WTC11 (cell line): ENCODE measurements around the gene PRKN. TPM values are rescaled to one million over a fixed set of nuclear protein-coding genes. Genes with fewer than 3 reads are reported as not detected.

Experiments used
- ATAC-seq: fragments of 200-7000 bp; cut with Tn5 transposase; 2 replicates; pipeline ENCODE4 v1.10.0; 2021; ENCODE audit warnings: mild to moderate bottlenecking, moderate library complexity
- CTCF ChIA-PET: fragments of 300-600 bp; sonication (Branson Sonifier 250); formaldehyde crosslinking; loops from one replicate; lab custom pipeline; 2021; ENCODE audit warnings: antibody characterized with exemption; lab: Charles Lee
- POLR2A ChIA-PET: fragments of 350-600 bp; sonication (Branson Sonifier 250); formaldehyde crosslinking; loops from one replicate; lab custom pipeline; 2021; ENCODE audit warnings: antibody characterized with exemption; lab: Charles Lee
- DNase-seq: peaks from one replicate; pipeline ENCODE4 v3.0.0; 2021; ENCODE audit warnings: low spot score
- H3K27ac Mint-ChIP-seq: 2 replicates; pipeline ENCODE4 v1.8.0; 2021; ENCODE audit warnings: mixed read lengths
- H3K27me3 Mint-ChIP-seq: 2 replicates; pipeline ENCODE4 v1.8.0; 2021; ENCODE audit warnings: low read depth, mild to moderate bottlenecking, moderate library complexity, mixed read lengths
- H3K36me3 Mint-ChIP-seq: 2 replicates; pipeline ENCODE4 v1.8.0; 2021; ENCODE audit warnings: mixed read lengths
- H3K4me1 Mint-ChIP-seq: 2 replicates; pipeline ENCODE4 v1.8.0; 2022; ENCODE audit warnings: mixed read lengths
- H3K4me3 Mint-ChIP-seq: 2 replicates; pipeline ENCODE4 v1.8.0; 2021; ENCODE audit warnings: mild to moderate bottlenecking, moderate library complexity, mixed read lengths
- H3K9me3 Mint-ChIP-seq: 2 replicates; pipeline ENCODE4 v1.8.0; 2021; ENCODE audit warnings: mixed read lengths
- CBFB ChIP-seq: sonication (generic); formaldehyde crosslinking; IDR thresholded peaks from 2 replicates; pipeline ENCODE4 v1.8.1; 2022; ENCODE audit warnings: mild to moderate bottlenecking, low read depth, missing genetic modification reagents
- EMX1 ChIP-seq: fragments of 250-450 bp; sonication (Bioruptor Pico); IDR thresholded peaks from 2 replicates; pipeline ENCODE4 v1.8.0; 2021; ENCODE audit warnings: mild to moderate bottlenecking
- ETV6 ChIP-seq: sonication (generic); formaldehyde crosslinking; IDR thresholded peaks from 2 replicates; pipeline ENCODE4 v1.8.1; 2022; ENCODE audit warnings: mild to moderate bottlenecking, missing genetic modification reagents
- FOXJ3 ChIP-seq: sonication (generic); formaldehyde crosslinking; IDR thresholded peaks from 2 replicates; pipeline ENCODE4 v1.9.0; 2021; ENCODE audit warnings: missing genetic modification reagents, mild to moderate bottlenecking, borderline replicate concordance
- IRF2 ChIP-seq: sonication (generic); formaldehyde crosslinking; IDR thresholded peaks from 2 replicates; pipeline ENCODE4 v1.8.0; 2022; ENCODE audit warnings: low read depth, missing genetic modification reagents, borderline replicate concordance
- JAZF1 ChIP-seq: fragments of 250-450 bp; sonication (Bioruptor Pico); IDR thresholded peaks from 2 replicates; pipeline ENCODE4 v1.9.0; 2021; ENCODE audit warnings: moderate library complexity, mild to moderate bottlenecking, inconsistent platforms
- JUN ChIP-seq: sonication (generic); formaldehyde crosslinking; IDR thresholded peaks from 2 replicates; pipeline ENCODE4 v1.8.0; 2023; ENCODE audit warnings: mild to moderate bottlenecking, missing genetic modification reagents
- NR1H2 ChIP-seq: sonication (generic); formaldehyde crosslinking; IDR thresholded peaks from 2 replicates; pipeline ENCODE4 v1.9.0; 2021; ENCODE audit warnings: mild to moderate bottlenecking, moderate library complexity, missing genetic modification reagents
- RELA ChIP-seq: sonication (generic); formaldehyde crosslinking; IDR thresholded peaks from 2 replicates; pipeline ENCODE4 v1.8.1; 2022; ENCODE audit warnings: missing genetic modification reagents, mild to moderate bottlenecking, borderline replicate concordance
- SMAD4 ChIP-seq: sonication (generic); formaldehyde crosslinking; IDR thresholded peaks from 2 replicates; pipeline ENCODE4 v1.8.0; 2022; ENCODE audit warnings: mild to moderate bottlenecking, missing genetic modification reagents
- SP1 ChIP-seq: sonication (generic); formaldehyde crosslinking; conservative IDR thresholded peaks from 2 replicates; pipeline ENCODE4 v1.8.1; 2022; ENCODE audit warnings: missing genetic modification reagents
- total RNA-seq: library from RNA; stranded (reverse); gene quantifications from 3 replicates; pipeline ENCODE4 v1.2.3, GENCODE V29; 2021
- TF ChIP-seq, protein P1 (sequence below): fragments of 250-450 bp; sonication (Bioruptor Pico); IDR thresholded peaks from 2 replicates; pipeline ENCODE4 v1.9.0; 2021; ENCODE audit warnings: mild to moderate bottlenecking
- TF ChIP-seq, protein P2 (sequence below): fragments of 250-450 bp; sonication (Bioruptor Pico); IDR thresholded peaks from 2 replicates; pipeline ENCODE4 v1.9.0; 2021; ENCODE audit warnings: moderate library complexity, mild to moderate bottlenecking, inconsistent platforms, borderline replicate concordance
- TF ChIP-seq, protein P3 (sequence below): sonication (generic); formaldehyde crosslinking; IDR thresholded peaks from 2 replicates; pipeline ENCODE4 v1.8.1; 2023; ENCODE audit warnings: mild to moderate bottlenecking, missing genetic modification reagents, moderate library complexity
- TF ChIP-seq, protein P4 (sequence below): fragments of 250-450 bp; sonication (Bioruptor Pico); IDR thresholded peaks from 2 replicates; pipeline ENCODE4 v1.9.0; 2021; ENCODE audit warnings: mild to moderate bottlenecking
- TF ChIP-seq, protein P5 (sequence below): fragments of 200-600 bp; IDR thresholded peaks from 2 replicates; pipeline ENCODE4 v1.8.0; 2022; ENCODE audit warnings: antibody characterized with exemption
- TF ChIP-seq, protein P6 (sequence below): sonication (generic); formaldehyde crosslinking; IDR thresholded peaks from 2 replicates; pipeline ENCODE4 v1.8.1; 2023; ENCODE audit warnings: mild to moderate bottlenecking, moderate library complexity, missing genetic modification reagents
- TF ChIP-seq, protein P7 (sequence below): sonication (generic); formaldehyde crosslinking; conservative IDR thresholded peaks from 2 replicates; pipeline ENCODE4 v1.8.1; 2022; ENCODE audit warnings: mild to moderate bottlenecking, missing genetic modification reagents
- TF ChIP-seq, protein P8 (sequence below): sonication (generic); formaldehyde crosslinking; IDR thresholded peaks from 2 replicates; pipeline ENCODE4 v1.8.0; 2022; ENCODE audit warnings: mild to moderate bottlenecking, missing genetic modification reagents

Gene PRKN
- total RNA-seq, 1 experiment from 2014 or later = 0.59 TPM

DNA sequence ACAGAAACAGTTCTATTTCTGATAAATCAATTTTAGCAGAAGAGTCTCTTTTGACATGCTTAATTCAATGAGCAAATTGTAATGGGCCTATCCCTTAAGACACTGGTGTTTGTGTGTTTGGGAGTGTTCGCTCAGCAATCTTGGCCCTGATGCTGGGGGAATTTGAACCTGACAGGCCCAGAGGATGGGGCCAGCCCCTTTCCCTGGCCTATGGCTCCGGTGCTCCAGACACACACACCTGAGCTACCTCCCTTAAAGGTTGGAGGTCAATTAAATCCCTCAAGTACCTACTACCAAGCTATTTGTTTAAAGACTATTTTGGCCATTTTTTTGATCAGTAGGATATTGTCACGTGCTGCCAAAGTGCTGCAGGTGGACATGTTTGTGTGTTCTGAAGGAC is 549.3 kb downstream of the PRKN start:
- DNase-seq = no peak
- no peaks in the 10 kb centered on the region for H3K4me1 Mint-ChIP-seq
- CTCF ChIA-PET = no interaction called here
- TF ChIP-seq, protein P1, sequence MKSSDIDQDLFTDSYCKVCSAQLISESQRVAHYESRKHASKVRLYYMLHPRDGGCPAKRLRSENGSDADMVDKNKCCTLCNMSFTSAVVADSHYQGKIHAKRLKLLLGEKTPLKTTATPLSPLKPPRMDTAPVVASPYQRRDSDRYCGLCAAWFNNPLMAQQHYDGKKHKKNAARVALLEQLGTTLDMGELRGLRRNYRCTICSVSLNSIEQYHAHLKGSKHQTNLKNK (CRISPR knock-in tag) = no peak
- TF ChIP-seq SP1 (CRISPR knock-in tag) (no peak), IRF2 (CRISPR knock-in tag) (no peak), CBFB (CRISPR knock-in tag) (no peak), JUN (no peak), EMX1 (no peak), RELA (CRISPR knock-in tag) (no peak), NR1H2 (CRISPR knock-in tag) (no peak), JAZF1 (CRISPR knock-in tag) (no peak), FOXJ3 (CRISPR knock-in tag) (no peak), SMAD4 (no peak), ETV6 (CRISPR knock-in tag) (no peak)
- TF ChIP-seq, protein P2, sequence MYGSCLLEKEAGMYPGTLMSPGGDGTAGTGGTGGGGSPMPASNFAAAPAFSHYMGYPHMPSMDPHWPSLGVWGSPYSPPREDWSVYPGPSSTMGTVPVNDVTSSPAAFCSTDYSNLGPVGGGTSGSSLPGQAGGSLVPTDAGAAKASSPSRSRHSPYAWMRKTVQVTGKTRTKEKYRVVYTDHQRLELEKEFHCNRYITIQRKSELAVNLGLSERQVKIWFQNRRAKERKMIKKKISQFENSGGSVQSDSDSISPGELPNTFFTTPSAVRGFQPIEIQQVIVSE (CRISPR knock-in tag) = no peak
- TF ChIP-seq, protein P3, sequence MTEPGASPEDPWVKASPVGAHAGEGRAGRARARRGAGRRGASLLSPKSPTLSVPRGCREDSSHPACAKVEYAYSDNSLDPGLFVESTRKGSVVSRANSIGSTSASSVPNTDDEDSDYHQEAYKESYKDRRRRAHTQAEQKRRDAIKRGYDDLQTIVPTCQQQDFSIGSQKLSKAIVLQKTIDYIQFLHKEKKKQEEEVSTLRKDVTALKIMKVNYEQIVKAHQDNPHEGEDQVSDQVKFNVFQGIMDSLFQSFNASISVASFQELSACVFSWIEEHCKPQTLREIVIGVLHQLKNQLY (CRISPR knock-in tag) = no peak
- TF ChIP-seq, protein P4, sequence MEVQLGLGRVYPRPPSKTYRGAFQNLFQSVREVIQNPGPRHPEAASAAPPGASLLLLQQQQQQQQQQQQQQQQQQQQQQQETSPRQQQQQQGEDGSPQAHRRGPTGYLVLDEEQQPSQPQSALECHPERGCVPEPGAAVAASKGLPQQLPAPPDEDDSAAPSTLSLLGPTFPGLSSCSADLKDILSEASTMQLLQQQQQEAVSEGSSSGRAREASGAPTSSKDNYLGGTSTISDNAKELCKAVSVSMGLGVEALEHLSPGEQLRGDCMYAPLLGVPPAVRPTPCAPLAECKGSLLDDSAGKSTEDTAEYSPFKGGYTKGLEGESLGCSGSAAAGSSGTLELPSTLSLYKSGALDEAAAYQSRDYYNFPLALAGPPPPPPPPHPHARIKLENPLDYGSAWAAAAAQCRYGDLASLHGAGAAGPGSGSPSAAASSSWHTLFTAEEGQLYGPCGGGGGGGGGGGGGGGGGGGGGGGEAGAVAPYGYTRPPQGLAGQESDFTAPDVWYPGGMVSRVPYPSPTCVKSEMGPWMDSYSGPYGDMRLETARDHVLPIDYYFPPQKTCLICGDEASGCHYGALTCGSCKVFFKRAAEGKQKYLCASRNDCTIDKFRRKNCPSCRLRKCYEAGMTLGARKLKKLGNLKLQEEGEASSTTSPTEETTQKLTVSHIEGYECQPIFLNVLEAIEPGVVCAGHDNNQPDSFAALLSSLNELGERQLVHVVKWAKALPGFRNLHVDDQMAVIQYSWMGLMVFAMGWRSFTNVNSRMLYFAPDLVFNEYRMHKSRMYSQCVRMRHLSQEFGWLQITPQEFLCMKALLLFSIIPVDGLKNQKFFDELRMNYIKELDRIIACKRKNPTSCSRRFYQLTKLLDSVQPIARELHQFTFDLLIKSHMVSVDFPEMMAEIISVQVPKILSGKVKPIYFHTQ (CRISPR knock-in tag) = no peak
- TF ChIP-seq, protein P5, sequence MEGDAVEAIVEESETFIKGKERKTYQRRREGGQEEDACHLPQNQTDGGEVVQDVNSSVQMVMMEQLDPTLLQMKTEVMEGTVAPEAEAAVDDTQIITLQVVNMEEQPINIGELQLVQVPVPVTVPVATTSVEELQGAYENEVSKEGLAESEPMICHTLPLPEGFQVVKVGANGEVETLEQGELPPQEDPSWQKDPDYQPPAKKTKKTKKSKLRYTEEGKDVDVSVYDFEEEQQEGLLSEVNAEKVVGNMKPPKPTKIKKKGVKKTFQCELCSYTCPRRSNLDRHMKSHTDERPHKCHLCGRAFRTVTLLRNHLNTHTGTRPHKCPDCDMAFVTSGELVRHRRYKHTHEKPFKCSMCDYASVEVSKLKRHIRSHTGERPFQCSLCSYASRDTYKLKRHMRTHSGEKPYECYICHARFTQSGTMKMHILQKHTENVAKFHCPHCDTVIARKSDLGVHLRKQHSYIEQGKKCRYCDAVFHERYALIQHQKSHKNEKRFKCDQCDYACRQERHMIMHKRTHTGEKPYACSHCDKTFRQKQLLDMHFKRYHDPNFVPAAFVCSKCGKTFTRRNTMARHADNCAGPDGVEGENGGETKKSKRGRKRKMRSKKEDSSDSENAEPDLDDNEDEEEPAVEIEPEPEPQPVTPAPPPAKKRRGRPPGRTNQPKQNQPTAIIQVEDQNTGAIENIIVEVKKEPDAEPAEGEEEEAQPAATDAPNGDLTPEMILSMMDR = no peak
- TF ChIP-seq, protein P6, sequence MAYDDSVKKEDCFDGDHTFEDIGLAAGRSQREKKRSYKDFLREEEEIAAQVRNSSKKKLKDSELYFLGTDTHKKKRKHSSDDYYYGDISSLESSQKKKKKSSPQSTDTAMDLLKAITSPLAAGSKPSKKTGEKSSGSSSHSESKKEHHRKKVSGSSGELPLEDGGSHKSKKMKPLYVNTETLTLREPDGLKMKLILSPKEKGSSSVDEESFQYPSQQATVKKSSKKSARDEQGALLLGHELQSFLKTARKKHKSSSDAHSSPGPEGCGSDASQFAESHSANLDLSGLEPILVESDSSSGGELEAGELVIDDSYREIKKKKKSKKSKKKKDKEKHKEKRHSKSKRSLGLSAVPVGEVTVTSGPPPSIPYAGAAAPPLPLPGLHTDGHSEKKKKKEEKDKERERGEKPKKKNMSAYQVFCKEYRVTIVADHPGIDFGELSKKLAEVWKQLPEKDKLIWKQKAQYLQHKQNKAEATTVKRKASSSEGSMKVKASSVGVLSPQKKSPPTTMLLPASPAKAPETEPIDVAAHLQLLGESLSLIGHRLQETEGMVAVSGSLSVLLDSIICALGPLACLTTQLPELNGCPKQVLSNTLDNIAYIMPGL (CRISPR knock-in tag) = no peak
- TF ChIP-seq, protein P7, sequence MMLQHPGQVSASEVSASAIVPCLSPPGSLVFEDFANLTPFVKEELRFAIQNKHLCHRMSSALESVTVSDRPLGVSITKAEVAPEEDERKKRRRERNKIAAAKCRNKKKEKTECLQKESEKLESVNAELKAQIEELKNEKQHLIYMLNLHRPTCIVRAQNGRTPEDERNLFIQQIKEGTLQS (CRISPR knock-in tag) = no peak
- TF ChIP-seq, protein P8, sequence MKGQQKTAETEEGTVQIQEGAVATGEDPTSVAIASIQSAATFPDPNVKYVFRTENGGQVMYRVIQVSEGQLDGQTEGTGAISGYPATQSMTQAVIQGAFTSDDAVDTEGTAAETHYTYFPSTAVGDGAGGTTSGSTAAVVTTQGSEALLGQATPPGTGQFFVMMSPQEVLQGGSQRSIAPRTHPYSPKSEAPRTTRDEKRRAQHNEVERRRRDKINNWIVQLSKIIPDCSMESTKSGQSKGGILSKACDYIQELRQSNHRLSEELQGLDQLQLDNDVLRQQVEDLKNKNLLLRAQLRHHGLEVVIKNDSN (CRISPR knock-in tag) = no peak
- no peak overlapping the region for H3K27ac Mint-ChIP-seq
- POLR2A ChIA-PET = no interaction called here
- no peak overlapping the region for H3K4me3 Mint-ChIP-seq
- no peak for ATAC-seq
- H3K9me3 Mint-ChIP-seq = no peaks in the 10 kb centered on the region
- H3K27me3 Mint-ChIP-seq = no peaks in the 10 kb centered on the region
- no peaks in the 10 kb centered on the region for H3K36me3 Mint-ChIP-seq
